CD14-positive monocyte (primary cell): Measurements from ENCODE around the gene CACNA1G. TPM values are rescaled to one million over a fixed set of nuclear protein-coding genes. Genes with fewer than 3 reads are reported as not detected.

ENCODE experiments used
- DNase-seq, 3 donors: peaks; one replicate each; pipeline ENCODE4 v3.0.0-alpha.2; 2011 to 2022
- H2AFZ ChIP-seq: 2 replicates; pipeline ENCODE4 v1.6.0; 2012; ENCODE audit warnings: mild to moderate bottlenecking, low read depth, low read length, inconsistent platforms; ENCODE audit not compliant: insufficient read depth, poor library complexity, severe bottlenecking
- H3K27ac ChIP-seq, 2 donors: 1 replicate in 1 of 2; 2 replicates in 1 of 2; pipeline ENCODE4 v1.5.1; 2012 to 2013; ENCODE audit warnings: low read length in 2 of 2, control low read depth in 1 of 2, inconsistent platforms in 1 of 2, low read depth in 1 of 2, mild to moderate bottlenecking in 1 of 2
- H3K27me3 ChIP-seq, 2 donors: one replicate each; pipeline versions ENCODE4 v1.6.0 to v1.6.1; 2011 to 2013; ENCODE audit warnings: low read length in 2 of 2; ENCODE audit not compliant: control insufficient read depth in 2 of 2, insufficient read depth in 2 of 2
- H3K36me3 ChIP-seq, 2 donors: replicated peaks in 1 of 2; 1 replicate in 1 of 2; 2 replicates in 1 of 2; pipeline versions ENCODE4 v1.5.1 to v1.6.1; 2012 to 2013; ENCODE audit warnings: low read length in 2 of 2, control low read depth in 1 of 2, inconsistent platforms in 1 of 2, mild to moderate bottlenecking in 1 of 2; ENCODE audit not compliant: insufficient read depth in 2 of 2, control insufficient read depth in 1 of 2
- H3K4me1 ChIP-seq, 2 donors: 1 replicate in 1 of 2; 2 replicates in 1 of 2; pipeline versions ENCODE4 v1.5.1 to v1.6.1; 2012 to 2013; ENCODE audit warnings: low read length in 2 of 2, control low read depth in 1 of 2, inconsistent platforms in 1 of 2, mild to moderate bottlenecking in 1 of 2, moderate library complexity in 1 of 2; ENCODE audit not compliant: insufficient read depth in 2 of 2, control insufficient read depth in 1 of 2
- H3K4me2 ChIP-seq: replicated peaks from 2 replicates; pipeline ENCODE3; 2012; ENCODE audit warnings: low read length, moderate library complexity, mild to moderate bottlenecking; ENCODE audit not compliant: poor library complexity, severe bottlenecking; ENCODE audit errors: extremely low read depth
- H3K4me3 ChIP-seq, 3 experiments: fragments of 200-600 bp in 1 of 3; sonication (generic) in 1 of 3; replicated peaks in 1 of 3; 1 replicate in 2 of 3; 2 replicates in 1 of 3; pipeline ENCODE4 v1.5.1; 2011 to 2013; ENCODE audit warnings: low read length in 3 of 3, mild to moderate bottlenecking in 3 of 3, control low read depth in 2 of 3, low read depth in 2 of 3, inconsistent platforms in 1 of 3, moderate library complexity in 1 of 3
- H3K79me2 ChIP-seq: 2 replicates; pipeline ENCODE4 v1.6.0; 2012; ENCODE audit warnings: mild to moderate bottlenecking, control low read depth, inconsistent platforms, low read length, moderate library complexity; ENCODE audit not compliant: insufficient read depth
- H3K9ac ChIP-seq: 2 replicates; pipeline ENCODE4 v1.6.0; 2017; ENCODE audit warnings: low read length, mild to moderate bottlenecking; ENCODE audit not compliant: insufficient read depth, poor library complexity, severe bottlenecking
- H3K9me3 ChIP-seq, 2 donors: replicated peaks in 1 of 2; 1 replicate in 1 of 2; 2 replicates in 1 of 2; pipeline versions ENCODE4 v1.5.1 to v1.6.1; 2012 to 2013; ENCODE audit warnings: low read length in 2 of 2, control low read depth in 1 of 2; ENCODE audit not compliant: control insufficient read depth in 1 of 2, insufficient read depth in 1 of 2
- H4K20me1 ChIP-seq: 2 replicates; pipeline ENCODE4 v1.6.0; 2012; ENCODE audit warnings: mild to moderate bottlenecking, low read length, control low read depth, moderate library complexity; ENCODE audit not compliant: insufficient read depth
- H3K27ac Mint-ChIP-seq, 7 donors: one replicate each; pipeline ENCODE4 v1.8.0; 2020; ENCODE audit warnings: mild to moderate bottlenecking in 7 of 7, mixed read lengths in 7 of 7, moderate library complexity in 6 of 7, inconsistent platforms in 2 of 7
- H3K27me3 Mint-ChIP-seq, 3 donors: one replicate each; pipeline ENCODE4 v1.8.0; 2021 to 2022; ENCODE audit warnings: low read depth in 3 of 3, mild to moderate bottlenecking in 3 of 3, mixed read lengths in 3 of 3, moderate library complexity in 3 of 3, inconsistent platforms in 1 of 3
- H3K36me3 Mint-ChIP-seq, 2 donors: one replicate each; pipeline ENCODE4 v1.8.0; 2020; ENCODE audit warnings: mixed read lengths in 2 of 2, inconsistent platforms in 1 of 2, mild to moderate bottlenecking in 1 of 2
- H3K4me1 Mint-ChIP-seq: one replicate; pipeline ENCODE4 v1.8.0; 2020; ENCODE audit warnings: mild to moderate bottlenecking, mixed read lengths
- H3K4me3 Mint-ChIP-seq, 2 donors: one replicate each; pipeline ENCODE4 v1.8.0; 2020; ENCODE audit warnings: mild to moderate bottlenecking in 2 of 2, mixed read lengths in 2 of 2, moderate library complexity in 1 of 2
- H3K9me3 Mint-ChIP-seq, 7 donors: one replicate each; pipeline ENCODE4 v1.8.0; 2020 to 2022; ENCODE audit warnings: mixed read lengths in 7 of 7, mild to moderate bottlenecking in 6 of 7, moderate library complexity in 6 of 7, inconsistent platforms in 2 of 7
- CTCF ChIP-seq: fragments of 200-600 bp; IDR thresholded peaks from one replicate; pipeline ENCODE4 v1.8.0; 2022; ENCODE audit warnings: antibody characterized with exemption, mild to moderate bottlenecking
- WGBS: methylation state at CpG from one replicate; pipeline ENCODE4 v1.1.5; 2013; ENCODE audit warnings: missing lambda C conversion rate; ENCODE audit not compliant: insufficient coverage; 5-methylcytosine and 5-hydroxymethylcytosine counted together
- intact Hi-C, 2 donors: fragments of 100-400 bp; cut with micrococcal nuclease; formaldehyde crosslinking; loops; one replicate each; pipeline versions ENCODE4 v1.15.0 to v1.15.1; 2023
- polyA plus RNA-seq, 3 donors: library from polyadenylated mRNA; depleted of rRNA in 1 of 3; unstranded in 2 of 3; stranded (reverse) in 1 of 3; fragments of 300-500 nt in 2 of 3; fragments of >200 nt in 1 of 3; fragmentation: Illumina TruSeq in 2 of 3; gene quantifications; 1 replicate in 2 of 3; 2 replicates in 1 of 3; pipeline ENCODE4 v1.2.3, GENCODE V29; 2012 to 2021

Gene CACNA1G
- polyA plus RNA-seq, 3 donors, result 0.03 TPM; not detected in 2

GRCh38 chr17:50576864-50577263, 16.3 kb downstream of the CACNA1G start:
- Histone ChIP-seq H3K79me2 (no peaks in the 10 kb centered on the region), H4K20me1 (no peaks in the 10 kb centered on the region), H3K9ac (no peak overlapping the region), H2AFZ (no peak overlapping the region), H3K4me2 (no peak overlapping the region), H3K4me3 (no peak overlapping the region), H3K9me3 (no peaks in the 10 kb centered on the region), H3K27me3 (no peaks in the 10 kb centered on the region), H3K36me3 (no peaks in the 10 kb centered on the region), H3K4me1 (no peaks in the 10 kb centered on the region), H3K27ac (no peak overlapping the region)
- Mint-ChIP-seq H3K4me1 (peaks cover 2% of the 10 kb centered on the region), H3K36me3 (no peaks in the 10 kb centered on the region), H3K4me3 (no peak overlapping the region), H3K27me3 (peaks cover 7 to 12% (median 10%) of the 10 kb centered on the region in 3 donors), H3K9me3 (no peaks in the 10 kb centered on the region), H3K27ac (no peak overlapping the region)
- intact Hi-C loops, result no loop called here
- 62% methylated on average over 6 of the region's 13 CpGs for WGBS
- no peak for TF ChIP-seq CTCF
- no peak for DNase-seq

GRCh38 chr17:50577451-50577954, 17.0 kb downstream of the CACNA1G start:
- 98% methylated on average over 13 of the region's 13 CpGs for WGBS
- no peak for DNase-seq
- Mint-ChIP-seq H3K27ac (no peak overlapping the region), H3K4me3 (no peak overlapping the region), H3K36me3 (no peaks in the 10 kb centered on the region), H3K4me1 (peaks cover 2% of the 10 kb centered on the region), H3K9me3 (no peaks in the 10 kb centered on the region), H3K27me3 (peaks cover 9 to 16% (median 13%) of the 10 kb centered on the region in 3 donors)
- Histone ChIP-seq H4K20me1 (no peaks in the 10 kb centered on the region), H2AFZ (no peak overlapping the region), H3K4me2 (no peak overlapping the region), H3K4me1 (no peaks in the 10 kb centered on the region), H3K9me3 (no peaks in the 10 kb centered on the region), H3K27me3 (no peaks in the 10 kb centered on the region), H3K27ac (no peak overlapping the region), H3K36me3 (no peaks in the 10 kb centered on the region), H3K79me2 (no peaks in the 10 kb centered on the region), H3K9ac (no peak overlapping the region), H3K4me3 (no peak overlapping the region)
- no peak for TF ChIP-seq CTCF
- intact Hi-C loops, result no loop called here
